HG03460 (cell line): ENCODE data around the gene BABAM2.
"Not testable (repeated sequence)": the region's sequence is repeated elsewhere in the genome, so short reads cannot be mapped to it uniquely, and the experiment has no call there.

ENCODE experiments used
- ATAC-seq: cut with Tn5 transposase; IDR thresholded peaks from one replicate; pipeline ENCODE4 v1.9.1; 2021; ENCODE audit not compliant: unreplicated experiment

BABAM2 gene

GRCh38 chr2:28321426-28321825 lies 430.9 kb downstream of the BABAM2 start:
- ATAC-seq, result no peak

- ATAC-seq, result no peak
Observed at GRCh38 chr2:28322051-28322450, 431.5 kb downstream of the BABAM2 start.

- no peak for ATAC-seq
Observed at GRCh38 chr2:28322456-28322855, 431.9 kb downstream of the BABAM2 start.

- no peak for ATAC-seq
Observed at GRCh38 chr2:28322981-28323396, 432.5 kb downstream of the BABAM2 start.

- ATAC-seq, result no peak
Observed at GRCh38 chr2:28325173-28325566, 434.6 kb downstream of the BABAM2 start.

GRCh38 chr2:28325567-28326468 lies 435.3 kb downstream of the BABAM2 start:
- ATAC-seq, result no peak

GRCh38 chr2:28326469-28326805 lies 435.9 kb downstream of the BABAM2 start:
- no peak for ATAC-seq

- ATAC-seq, result no peak
Observed at GRCh38 chr2:28326881-28327505, 436.5 kb downstream of the BABAM2 start.

- ATAC-seq, result no peak
Observed at GRCh38 chr2:28327581-28327955, 437.0 kb downstream of the BABAM2 start.

- no peak for ATAC-seq
Observed at GRCh38 chr2:28327956-28328922, 437.7 kb downstream of the BABAM2 start.

- ATAC-seq, result no peak
Observed at GRCh38 chr2:28329184-28329583, 438.7 kb downstream of the BABAM2 start.

- not testable (repeated sequence) for ATAC-seq
Observed at GRCh38 chr2:28330722-28331121, 440.2 kb downstream of the BABAM2 start.

- ATAC-seq, result not testable (repeated sequence)
Observed at GRCh38 chr2:28331797-28332196, 441.3 kb downstream of the BABAM2 start.

- no peak for ATAC-seq
Observed at GRCh38 chr2:28332696-28333095, 442.2 kb downstream of the BABAM2 start.

- ATAC-seq, result no peak
Observed at GRCh38 chr2:28333606-28334526, 443.3 kb downstream of the BABAM2 start.

GRCh38 chr2:28334527-28334894 lies 444.0 kb downstream of the BABAM2 start:
- ATAC-seq, result no peak

- not testable (repeated sequence) for ATAC-seq
Observed at GRCh38 chr2:28335265-28335664, 444.7 kb downstream of the BABAM2 start.

GRCh38 chr2:28335666-28336065 lies 445.1 kb downstream of the BABAM2 start:
- no peak for ATAC-seq

GRCh38 chr2:28336264-28336980 lies 445.9 kb downstream of the BABAM2 start:
- ATAC-seq, result no peak
